GM10266 (cell line): ENCODE measurements around the gene GPC1.
"Not testable (repeated sequence)": the region's sequence is repeated elsewhere in the genome, so short reads cannot be mapped to it uniquely, and the experiment has no call there.

Experiments
- DNase-seq: peaks from one replicate; pipeline ENCODE4 v3.0.0; 2012; ENCODE audit errors: extremely low spot score
- TF ChIP-seq, protein P1 (sequence below): IDR thresholded peaks from 2 replicates; pipeline ENCODE4 v1.5.1; 2012; ENCODE audit warnings: mild to moderate bottlenecking, low read depth; ENCODE audit not compliant: control insufficient read depth, insufficient read depth; ENCODE audit errors: missing control alignments

The GPC1 gene, protein sequence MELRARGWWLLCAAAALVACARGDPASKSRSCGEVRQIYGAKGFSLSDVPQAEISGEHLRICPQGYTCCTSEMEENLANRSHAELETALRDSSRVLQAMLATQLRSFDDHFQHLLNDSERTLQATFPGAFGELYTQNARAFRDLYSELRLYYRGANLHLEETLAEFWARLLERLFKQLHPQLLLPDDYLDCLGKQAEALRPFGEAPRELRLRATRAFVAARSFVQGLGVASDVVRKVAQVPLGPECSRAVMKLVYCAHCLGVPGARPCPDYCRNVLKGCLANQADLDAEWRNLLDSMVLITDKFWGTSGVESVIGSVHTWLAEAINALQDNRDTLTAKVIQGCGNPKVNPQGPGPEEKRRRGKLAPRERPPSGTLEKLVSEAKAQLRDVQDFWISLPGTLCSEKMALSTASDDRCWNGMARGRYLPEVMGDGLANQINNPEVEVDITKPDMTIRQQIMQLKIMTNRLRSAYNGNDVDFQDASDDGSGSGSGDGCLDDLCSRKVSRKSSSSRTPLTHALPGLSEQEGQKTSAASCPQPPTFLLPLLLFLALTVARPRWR

DNA sequence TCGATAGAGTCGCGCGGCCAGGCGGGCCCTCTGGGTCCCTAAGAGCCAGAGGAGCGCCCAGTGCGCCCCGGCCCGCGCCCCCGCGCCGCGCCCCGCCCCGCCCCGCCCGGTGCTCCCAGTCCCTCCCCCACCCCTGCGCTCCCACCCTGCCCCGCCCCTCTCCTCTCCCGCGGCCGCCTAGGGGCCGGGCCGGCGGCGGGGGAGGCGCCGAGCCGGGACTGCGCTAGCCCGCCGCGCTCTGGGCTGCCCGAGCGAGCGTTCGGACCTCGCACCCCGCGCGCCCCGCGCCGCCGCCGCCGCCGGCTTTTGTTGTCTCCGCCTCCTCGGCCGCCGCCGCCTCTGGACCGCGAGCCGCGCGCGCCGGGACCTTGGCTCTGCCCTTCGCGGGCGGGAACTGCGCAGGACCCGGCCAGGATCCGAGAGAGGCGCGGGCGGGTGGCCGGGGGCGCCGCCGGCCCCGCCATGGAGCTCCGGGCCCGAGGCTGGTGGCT lies at the start of gene GPC1:
TSS of gene GPC1 (plus strand) at position 207 of the 491 bp plus-strand sequence. CDS start at position 463, 256 bp downstream.
- TF ChIP-seq, protein P1, sequence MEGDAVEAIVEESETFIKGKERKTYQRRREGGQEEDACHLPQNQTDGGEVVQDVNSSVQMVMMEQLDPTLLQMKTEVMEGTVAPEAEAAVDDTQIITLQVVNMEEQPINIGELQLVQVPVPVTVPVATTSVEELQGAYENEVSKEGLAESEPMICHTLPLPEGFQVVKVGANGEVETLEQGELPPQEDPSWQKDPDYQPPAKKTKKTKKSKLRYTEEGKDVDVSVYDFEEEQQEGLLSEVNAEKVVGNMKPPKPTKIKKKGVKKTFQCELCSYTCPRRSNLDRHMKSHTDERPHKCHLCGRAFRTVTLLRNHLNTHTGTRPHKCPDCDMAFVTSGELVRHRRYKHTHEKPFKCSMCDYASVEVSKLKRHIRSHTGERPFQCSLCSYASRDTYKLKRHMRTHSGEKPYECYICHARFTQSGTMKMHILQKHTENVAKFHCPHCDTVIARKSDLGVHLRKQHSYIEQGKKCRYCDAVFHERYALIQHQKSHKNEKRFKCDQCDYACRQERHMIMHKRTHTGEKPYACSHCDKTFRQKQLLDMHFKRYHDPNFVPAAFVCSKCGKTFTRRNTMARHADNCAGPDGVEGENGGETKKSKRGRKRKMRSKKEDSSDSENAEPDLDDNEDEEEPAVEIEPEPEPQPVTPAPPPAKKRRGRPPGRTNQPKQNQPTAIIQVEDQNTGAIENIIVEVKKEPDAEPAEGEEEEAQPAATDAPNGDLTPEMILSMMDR, result no peak
- DNase-seq, result peak; percentile 94

DNA sequence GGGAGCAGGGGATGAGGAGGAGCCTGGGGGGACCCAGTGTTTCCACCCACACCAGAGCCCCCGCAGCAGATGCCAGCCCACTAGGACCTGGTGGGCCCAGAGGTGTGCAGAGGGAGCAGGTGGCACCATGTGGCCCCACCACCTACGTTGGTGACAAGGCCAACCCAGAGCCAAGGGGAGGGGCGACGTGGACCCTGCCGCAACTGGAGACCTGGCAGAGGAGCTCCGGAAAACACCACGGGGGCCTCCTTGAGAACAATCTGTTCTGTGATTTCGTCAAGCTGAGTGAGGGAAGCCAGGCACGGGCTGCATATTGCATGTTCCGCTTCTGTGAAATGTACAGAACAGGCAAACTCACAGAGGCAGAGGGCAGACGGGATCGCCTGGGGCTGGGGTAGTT lies 49.1 kb upstream of the GPC1 start:
- DNase-seq, result no peak
- TF ChIP-seq, protein P1, result no peak

DNA sequence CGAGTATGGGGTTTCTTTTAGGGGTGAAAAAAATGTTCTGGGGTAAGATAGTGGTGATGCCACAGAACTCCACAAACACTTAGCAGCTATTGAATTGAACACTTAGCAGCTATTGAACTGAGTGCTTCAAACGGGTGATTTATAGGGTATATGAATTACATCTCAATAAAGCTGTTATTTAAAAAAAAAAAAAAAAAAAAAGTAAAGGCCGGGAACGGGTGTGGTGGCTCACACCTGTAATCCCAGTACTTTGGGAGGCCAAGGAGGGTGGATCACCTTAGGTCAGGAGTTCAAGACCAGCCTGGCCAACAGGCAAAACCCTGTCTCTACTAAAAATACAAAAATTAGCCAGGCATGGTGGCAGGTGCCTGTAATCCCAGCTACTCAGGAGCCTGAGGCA lies 48.7 kb upstream of the GPC1 start:
- DNase-seq, result not testable (repeated sequence)

DNA sequence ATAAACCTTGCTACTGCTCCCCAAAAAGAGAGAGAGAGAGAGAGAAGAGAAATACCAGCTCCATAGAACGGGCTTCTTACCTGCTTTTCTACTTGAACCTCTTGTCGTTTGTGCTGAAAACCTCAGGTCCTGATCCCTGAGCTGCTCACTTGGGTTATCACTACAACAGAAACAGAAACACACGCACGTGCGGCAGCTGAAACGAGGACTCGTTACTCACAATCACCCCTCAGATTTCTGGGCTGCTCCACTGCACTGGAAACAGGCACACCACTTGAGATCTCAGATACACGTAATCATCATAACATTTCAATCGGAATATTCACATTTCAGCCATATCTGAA lies 48.2 kb upstream of the GPC1 start:
- TF ChIP-seq, protein P1, result no peak
- no peak for DNase-seq

DNA sequence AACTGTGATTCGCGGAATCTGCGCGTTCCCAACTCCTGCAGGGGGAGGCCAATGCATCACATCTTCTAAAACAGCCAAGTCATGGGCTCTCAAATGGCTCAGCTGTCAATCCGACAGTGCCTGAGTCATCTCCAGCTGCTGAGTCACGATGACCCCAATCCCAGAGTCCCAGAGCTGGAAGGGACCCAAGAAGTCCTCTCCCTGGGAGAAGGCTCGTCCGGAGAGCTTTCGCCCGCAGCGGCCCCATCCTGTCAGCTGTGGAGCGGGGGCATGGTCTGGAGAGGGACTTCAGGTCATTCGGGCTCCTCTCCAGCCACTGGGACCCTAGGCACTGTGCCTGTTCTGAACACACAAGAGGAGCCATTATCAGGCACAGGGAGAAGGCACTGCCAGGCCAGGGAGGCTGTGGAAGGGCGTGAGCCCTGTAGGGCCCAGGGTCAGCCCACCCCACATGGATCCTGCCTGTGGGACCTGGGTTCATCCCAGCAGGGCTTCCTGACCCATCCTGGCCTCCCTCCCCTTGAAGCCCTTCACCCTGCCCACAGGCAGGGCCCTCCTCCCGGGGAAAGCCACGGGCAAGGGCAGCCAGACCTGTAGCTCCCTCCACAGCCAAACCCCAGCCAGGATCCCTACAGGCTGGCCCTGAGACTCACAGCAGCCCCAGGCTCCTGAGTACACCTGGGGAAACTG lies 47.6 kb upstream of the GPC1 start:
- DNase-seq, result no peak
- TF ChIP-seq, protein P1, result no peak

DNA sequence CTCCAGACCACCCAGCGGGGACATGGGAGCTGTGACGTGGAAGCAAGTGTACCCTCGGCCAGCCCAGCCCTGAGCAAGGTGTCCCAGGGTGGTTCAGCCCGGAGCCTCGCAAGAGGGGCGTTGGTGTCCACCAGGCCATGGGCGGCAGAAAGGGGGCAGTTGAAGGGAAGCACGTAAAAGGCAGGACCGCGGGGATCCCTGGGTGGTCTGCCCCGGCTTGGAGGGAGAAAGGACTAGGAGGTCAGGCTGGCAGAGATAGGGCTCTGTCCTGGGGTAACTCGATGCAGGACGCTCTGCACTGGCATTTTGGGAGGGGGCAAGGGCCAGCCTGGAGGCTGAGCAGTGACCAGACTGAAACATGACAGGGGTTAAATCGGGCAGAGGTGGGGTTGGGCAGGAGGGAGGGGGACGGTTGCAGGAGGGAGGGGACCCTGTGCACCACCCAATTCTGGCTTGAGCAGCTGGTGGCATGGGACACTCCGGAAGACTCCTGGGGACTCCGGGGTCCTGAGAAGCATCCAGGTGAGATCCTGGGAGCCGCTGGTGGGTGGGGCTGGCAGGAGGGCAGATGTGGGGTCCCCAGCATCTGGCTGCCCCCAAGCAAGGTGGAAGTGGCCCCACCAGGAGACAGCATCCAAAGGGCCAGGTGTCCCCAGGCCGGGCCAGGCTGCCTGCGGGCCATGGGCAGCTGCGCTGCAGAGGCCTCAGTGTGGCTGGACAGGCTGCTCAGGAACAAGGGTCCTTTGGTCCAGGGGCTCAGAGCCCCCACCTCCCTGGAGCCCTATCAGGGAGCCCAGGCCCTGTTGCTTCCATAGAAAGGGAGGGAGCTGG lies 46.8 kb upstream of the GPC1 start:
- TF ChIP-seq, protein P1, result no peak
- no peak for DNase-seq

DNA sequence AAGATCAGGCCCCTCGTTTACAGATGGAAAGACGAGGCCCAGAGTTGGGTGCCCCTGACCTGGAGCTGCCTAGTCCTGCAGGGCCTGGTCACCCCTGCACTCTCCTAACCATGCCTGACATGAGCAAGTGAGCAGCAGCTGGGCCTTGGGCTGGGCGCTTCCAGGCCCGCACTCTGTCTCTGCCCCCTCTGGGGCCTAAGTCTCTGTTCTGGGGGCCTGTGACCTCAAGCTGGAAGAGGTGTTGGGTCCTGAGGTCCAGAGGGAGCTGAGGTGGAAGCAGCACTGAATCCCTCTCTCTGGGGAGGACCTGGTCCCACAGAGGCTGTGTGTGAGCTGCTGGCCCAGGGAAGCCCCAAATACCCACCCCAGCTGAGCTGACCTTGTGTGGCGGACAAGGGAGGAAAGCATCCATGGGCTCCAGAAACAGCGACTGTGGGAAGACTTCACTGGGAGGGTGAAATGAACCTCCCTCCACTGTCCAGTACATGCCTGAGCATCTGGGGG lies 46.1 kb upstream of the GPC1 start:
- DNase-seq, result no peak
- TF ChIP-seq, protein P1, result no peak
